HepG2 (cell line): ENCODE data around the gene HLCS. TPM values are rescaled to one million over a fixed set of nuclear protein-coding genes. Genes with fewer than 3 reads are reported as not detected.

Experiments
- ATAC-seq: fragments of 200-7000 bp; cut with Tn5 transposase; 3 replicates; pipeline ENCODE4 v1.9.1; 2020; ENCODE audit warnings: mild to moderate bottlenecking, moderate library complexity
- BruUV-seq: library from RNA; stranded (reverse); fragments of 400-500 nt; replicated peaks from 2 replicates; lab custom pipeline; 2021; lab: Mats Ljungman, UMichigan
- CTCF ChIA-PET: fragments of 300-600 bp; formaldehyde crosslinking; extraction: SDS; loops from one replicate; lab custom pipeline; 2021; ENCODE audit warnings: low total read pairs, inconsistent platforms, low intra/inter-chr PET ratio; lab: Yijun Ruan, JAX
- POLR2A ChIA-PET: fragments of 350-600 bp; sonication (Branson Sonifier 250); formaldehyde crosslinking; loops from one replicate; lab custom pipeline; 2020; ENCODE audit warnings: antibody characterized with exemption, inconsistent platforms; lab: Yijun Ruan, JAX
- DNase-seq: peaks from one replicate; pipeline ENCODE4 v3.0.0-alpha.2; 2015; ENCODE audit warnings: low spot score
- FAIRE-seq: peaks from 3 replicates; lab custom pipeline; 2011; peaks lifted over from hg19 to GRCh38; lab: Jason Lieb, UNC
- H2AFZ ChIP-seq: one replicate; pipeline ENCODE4 v1.6.1; 2011; ENCODE audit warnings: low read length, inconsistent platforms
- H3K27ac ChIP-seq: fragments of 300-600 bp; 3 replicates; pipeline ENCODE4 v1.8.0; 2011; ENCODE audit warnings: mixed run types, mild to moderate bottlenecking, mixed read lengths, low read length, inconsistent platforms; ENCODE audit not compliant: insufficient read depth; ENCODE audit errors: extremely low read length
- H3K27me3 ChIP-seq, 2 experiments: fragments of 200-600 bp in 1 of 2; 2 replicates in 1 of 2; 3 replicates in 1 of 2; pipeline versions ENCODE4 v1.6.0 to v1.8.0; 2011; ENCODE audit warnings: low read length in 2 of 2, mild to moderate bottlenecking in 2 of 2, moderate library complexity in 2 of 2, inconsistent platforms in 1 of 2; ENCODE audit not compliant: insufficient read depth in 2 of 2, control insufficient read depth in 1 of 2
- H3K36me3 ChIP-seq, 2 experiments: fragments of 200-600 bp in 1 of 2; replicated peaks in 1 of 2; 2 replicates in 1 of 2; 3 replicates in 1 of 2; pipeline versions ENCODE4 v1.5.1 to v1.8.0; 2011; ENCODE audit warnings: low read length in 2 of 2, inconsistent platforms in 1 of 2; ENCODE audit not compliant: insufficient read depth in 2 of 2, control insufficient read depth in 1 of 2
- H3K4me1 ChIP-seq: 2 replicates; pipeline ENCODE4 v1.5.1; 2012; ENCODE audit warnings: low read length, inconsistent platforms; ENCODE audit not compliant: insufficient read depth
- H3K4me2 ChIP-seq: 2 replicates; pipeline ENCODE4 v1.6.0; 2011; ENCODE audit warnings: low read depth, low read length, inconsistent platforms
- H3K4me3 ChIP-seq, 3 experiments: fragments of 200-600 bp in 1 of 3; sonication (generic), shearing (Covaris generic) in 1 of 3; replicated peaks in 1 of 3; 2 replicates each; pipeline ENCODE4 v1.5.1; 2011 to 2016; ENCODE audit warnings: low read length in 3 of 3, inconsistent platforms in 2 of 3, low read depth in 2 of 3, mild to moderate bottlenecking in 2 of 3, control low read depth in 1 of 3, mixed read lengths in 1 of 3; ENCODE audit not compliant: insufficient read depth in 1 of 3
- H3K79me2 ChIP-seq: one replicate; pipeline ENCODE4 v1.6.1; 2011; ENCODE audit warnings: low read length, inconsistent platforms; ENCODE audit not compliant: insufficient read depth
- H3K9ac ChIP-seq: 2 replicates; pipeline ENCODE4 v1.6.0; 2011; ENCODE audit warnings: mild to moderate bottlenecking, low read depth, low read length, inconsistent platforms; ENCODE audit not compliant: insufficient read depth
- H3K9me3 ChIP-seq: 2 replicates; pipeline ENCODE4 v1.5.1; 2012; ENCODE audit warnings: mild to moderate bottlenecking, low read length
- H4K20me1 ChIP-seq: 2 replicates; pipeline ENCODE4 v1.6.0; 2011; ENCODE audit warnings: inconsistent platforms, mild to moderate bottlenecking, low read length, moderate library complexity; ENCODE audit not compliant: insufficient read depth
- BHLHE40 ChIP-seq: IDR thresholded peaks from 2 replicates; pipeline ENCODE4 v1.6.1; 2011; ENCODE audit warnings: low read length, improper control_type of control experiment
- ELF4 ChIP-seq: sonication (generic); formaldehyde crosslinking; IDR thresholded peaks from 2 replicates; pipeline ENCODE4 v1.5.0; 2020; ENCODE audit warnings: missing genetic modification reagents, mild to moderate bottlenecking, moderate library complexity, borderline replicate concordance
- SOX6 ChIP-seq, 2 experiments: fragments of 450-650 bp in 1 of 2; sonication (generic) in 1 of 2; formaldehyde crosslinking in 1 of 2; IDR thresholded peaks; 2 replicates each; pipeline versions ENCODE4 v1.4.0 to v1.6.1; 2017 to 2020; ENCODE audit warnings: antibody characterized with exemption in 1 of 2, mild to moderate bottlenecking in 1 of 2, missing genetic modification reagents in 1 of 2
- ZNF124 ChIP-seq: sonication (generic); formaldehyde crosslinking; IDR thresholded peaks from 2 replicates; pipeline ENCODE4 v1.4.0; 2020; ENCODE audit warnings: missing genetic modification reagents
- ZNF281 ChIP-seq: sonication (generic); formaldehyde crosslinking; IDR thresholded peaks from 2 replicates; pipeline ENCODE4 v1.4.0; 2020; ENCODE audit warnings: missing genetic modification reagents, borderline replicate concordance
- ZNF678 ChIP-seq: sonication (generic); formaldehyde crosslinking; IDR thresholded peaks from 2 replicates; pipeline ENCODE4 v1.4.0; 2020; ENCODE audit warnings: mild to moderate bottlenecking, missing genetic modification reagents
- ZNF800 ChIP-seq: sonication (generic); formaldehyde crosslinking; IDR thresholded peaks from 2 replicates; pipeline ENCODE4 v1.4.0; 2020; ENCODE audit warnings: missing genetic modification reagents
- WGBS: methylation state at CpG from one replicate; pipeline ENCODE4 v1.1.6; 2017; ENCODE audit warnings: low lambda C conversion rate; 5-methylcytosine and 5-hydroxymethylcytosine counted together
- in situ Hi-C: cut with HindIII; loops from 2 replicates; pipeline ENCODE4 v1.10.0; 2017; ENCODE audit warnings: low pct_unique_long_range_greater_than_20kb; ENCODE audit not compliant: extremely low pct_ligation_motif_present
- intact Hi-C: fragments of 100-400 bp; cut with micrococcal nuclease; formaldehyde crosslinking; loops from one replicate; pipeline ENCODE4 v1.10.0; 2022; ENCODE audit not compliant: unreplicated experiment
- polyA plus RNA-seq, 8 experiments: library from polyadenylated mRNA; depleted of rRNA in 3 of 8; stranded (reverse) in 7 of 8; unstranded in 1 of 8; fragments of >200 nt; fragmentation: Illumina TruSeq in 4 of 8; extraction: Trizol in 4 of 8; gene quantifications; 2 replicates each; pipeline versions ENCODE4 v1.2.1 to v1.2.3, GENCODE V29; 2011 to 2016; ENCODE audit warnings: low read depth in 4 of 8, missing spikeins in 1 of 8, mixed read lengths in 1 of 8; ENCODE audit not compliant: insufficient read depth in 1 of 8
- total RNA-seq, 5 experiments: library from RNA; depleted of rRNA; stranded (reverse); fragments of >200 nt; fragmentation: Illumina TruSeq; extraction: Trizol; gene quantifications; 2 replicates each; pipeline ENCODE4 v1.2.3, GENCODE V29; 2016; ENCODE audit warnings: low read depth in 1 of 5

The HLCS gene
- total and polyA plus RNA-seq, 2 of the 13 experiments (the other 11 are each of a cell fraction or from before 2014, with no cell fraction given): 7.9 to 12.3 TPM

GRCh38 chr21:36901575-36901974 lies 64.9 kb downstream of the HLCS start:
- no TSS peak for BruUV-seq
- in situ Hi-C loops (no loop called here), intact Hi-C loops (no loop called here)
- no peaks in the 10 kb centered on the region for H3K4me1 ChIP-seq
- no peak overlapping the region for H3K27ac ChIP-seq
- H3K79me2 ChIP-seq: no peaks in the 10 kb centered on the region
- no peaks in the 10 kb centered on the region for H4K20me1 ChIP-seq
- TF ChIP-seq BHLHE40: no peak
- WGBS: 96% methylated on average over 6 of the region's 6 CpGs
- ChIA-PET CTCF (no interaction called here), POLR2A (no interaction called here)
- DNase-seq (no peak), ATAC-seq (no peak), FAIRE-seq (no peak)
- H3K4me2 ChIP-seq: no peak overlapping the region
- H3K4me3 ChIP-seq: no peak overlapping the region
- peaks cover 0 to 1% of the 10 kb centered on the region in 2 experiments; a peak in 2 of 5 replicates for H3K36me3 ChIP-seq
- no peak overlapping the region for H3K9ac ChIP-seq
- H2AFZ ChIP-seq: no peak overlapping the region
- no peaks in the 10 kb centered on the region for H3K9me3 ChIP-seq
- H3K27me3 ChIP-seq: no peaks in the 10 kb centered on the region

- TF ChIP-seq ZNF124 (CRISPR knock-in tag) (no peak), SOX6 (IDR thresholded peaks at IDR 0.05) (no peak), SOX6 (CRISPR knock-in tag; IDR thresholded peaks at IDR 0.05) (no peak), ZNF800 (no peak), ZNF281 (CRISPR knock-in tag) (no peak), ELF4 (CRISPR knock-in tag) (no peak), ZNF678 (CRISPR knock-in tag) (no peak)
- TF ChIP-seq, all 625 proteins: peak for 0
- Histone ChIP-seq H3K4me3 (no peak overlapping the region), H3K27ac (no peak overlapping the region), H3K36me3 (peaks cover 0 to 16% of the 10 kb centered on the region in 2 experiments; a peak in 2 of 5 replicates), H3K9ac (no peak overlapping the region), H4K20me1 (no peaks in the 10 kb centered on the region), H2AFZ (no peak overlapping the region), H3K79me2 (no peaks in the 10 kb centered on the region), H3K4me1 (no peaks in the 10 kb centered on the region), H3K4me2 (no peak overlapping the region), H3K27me3 (no peaks in the 10 kb centered on the region), H3K9me3 (no peaks in the 10 kb centered on the region)
- FAIRE-seq (no peak), DNase-seq (no peak), ATAC-seq (no peak)
- in situ Hi-C loops (no loop called here), intact Hi-C loops (no loop called here)
- ChIA-PET CTCF (no interaction called here), POLR2A (no interaction called here)
- 98% methylated on average over 11 of the region's 11 CpGs for WGBS
- BruUV-seq: no TSS peak
Observed at GRCh38 chr21:36893581-36893980, 72.9 kb downstream of the HLCS start.
